Esophagus (tissue), 2 donors: Measurements from ENCODE around the gene ANKRD27. TPM values are rescaled to one million over a fixed set of nuclear protein-coding genes. Genes with fewer than 3 reads are reported as not detected.

ENCODE experiments used
- H3K27ac ChIP-seq, 2 donors: one replicate each; pipeline ENCODE4 v1.5.1; 2013; ENCODE audit warnings: low read depth in 2 of 2, mild to moderate bottlenecking in 2 of 2, inconsistent platforms in 1 of 2, low read length in 1 of 2, moderate library complexity in 1 of 2
- H3K27me3 ChIP-seq, 2 donors: one replicate each; pipeline ENCODE4 v1.6.1; 2013; ENCODE audit warnings: low read length in 2 of 2, control low read depth in 1 of 2, mild to moderate bottlenecking in 1 of 2; ENCODE audit not compliant: insufficient read depth in 2 of 2, control insufficient read depth in 1 of 2
- H3K36me3 ChIP-seq, 2 donors: one replicate each; pipeline ENCODE4 v1.6.1; 2013; ENCODE audit warnings: low read length in 1 of 2; ENCODE audit not compliant: control insufficient read depth in 2 of 2, insufficient read depth in 2 of 2
- H3K4me1 ChIP-seq, 2 donors: one replicate each; pipeline ENCODE4 v1.6.1; 2013; ENCODE audit warnings: low read length in 1 of 2; ENCODE audit not compliant: control insufficient read depth in 2 of 2, insufficient read depth in 2 of 2
- H3K4me3 ChIP-seq, 2 donors: one replicate each; pipeline ENCODE4 v1.5.1; 2013; ENCODE audit warnings: low read length in 2 of 2, mild to moderate bottlenecking in 2 of 2, low read depth in 1 of 2, moderate library complexity in 1 of 2
- H3K9me3 ChIP-seq, 2 donors: one replicate each; pipeline ENCODE4 v1.6.1; 2013; ENCODE audit warnings: mild to moderate bottlenecking in 2 of 2, low read depth in 1 of 2, low read length in 1 of 2, moderate library complexity in 1 of 2; ENCODE audit not compliant: control insufficient read depth in 2 of 2, insufficient read depth in 1 of 2
- WGBS, 2 donors: extraction: QIAGEN DNeasy Blood & Tissue Kit; methylation state at CpG; one replicate each; pipeline ENCODE4 v1.1.7; 2013; 5-methylcytosine and 5-hydroxymethylcytosine counted together
- polyA plus RNA-seq, 2 donors: library from polyadenylated mRNA; stranded (reverse); fragments of 200-250 nt; gene quantifications; one replicate each; pipeline ENCODE4 v1.2.3, GENCODE V29; 2013
- donor health status: healthy with polysubstance abuse.
- donor health status: Bipolar disorder and iron deficiency.

Gene ANKRD27
- polyA plus RNA-seq, 2 donors, result 8.5 to 10.9 TPM

GRCh38 chr19:32676186-32676894 is 1.4 kb upstream of the ANKRD27 start:
- Histone ChIP-seq H3K4me1 (peaks cover 8 to 25% of the 10 kb centered on the region in 2 donors), H3K36me3 (no peaks in the 10 kb centered on the region), H3K27me3 (no peaks in the 10 kb centered on the region), H3K9me3 (no peaks in the 10 kb centered on the region), H3K27ac (peak overlapping the region in 1 of 2 donors; percentile 81), H3K4me3 (peak overlapping the region; percentile 47 to 55)
- 2 to 4% methylated on average over 64 to 93 of the region's 93 CpGs for WGBS, 2 donors

- WGBS, 2 donors, result 1 to 2% methylated on average over 52 to 53 of the region's 53 CpGs
- H3K9me3 ChIP-seq, result no peaks in the 10 kb centered on the region
- peaks cover 8 to 25% of the 10 kb centered on the region in 2 donors for H3K4me1 ChIP-seq
- peak within 1 kb of the TSS; percentile 86 to 90 for H3K27ac ChIP-seq
- no peaks in the 10 kb centered on the region for H3K36me3 ChIP-seq
- peak within 1 kb of the TSS; percentile 66 to 95 for H3K4me3 ChIP-seq
- no peaks in the 10 kb centered on the region for H3K27me3 ChIP-seq
Measured at GRCh38 chr19:32675720-32676185, 773 bp upstream of the ANKRD27 start, which contains the start of gene RGS9BP. TSS of gene RGS9BP (plus strand) at chr19:32675848. CDS start at chr19:32676264, 416 bp downstream.

- Histone ChIP-seq H3K9me3 (no peaks in the 10 kb centered on the region), H3K27me3 (no peaks in the 10 kb centered on the region), H3K27ac (peak overlapping the region; percentile 86 to 90), H3K36me3 (no peaks in the 10 kb centered on the region), H3K4me1 (peaks cover 8 to 25% of the 10 kb centered on the region in 2 donors), H3K4me3 (peak overlapping the region; percentile 66 to 95)
- WGBS, 2 donors, result 1% methylated on average over 46 to 67 of the region's 67 CpGs
Measured at GRCh38 chr19:32674153-32674930, 638 bp downstream of the ANKRD27 start.

GRCh38 chr19:32673573-32673972 is 1.4 kb downstream of the ANKRD27 start:
- H3K27me3 ChIP-seq, result no peaks in the 10 kb centered on the region
- H3K36me3 ChIP-seq, result no peaks in the 10 kb centered on the region
- WGBS, 2 donors, result 78 to 83% methylated on average over 10 of the region's 10 CpGs
- no peak overlapping the region for H3K27ac ChIP-seq
- H3K4me3 ChIP-seq, result peak overlapping the region; percentile 7 to 66
- H3K9me3 ChIP-seq, result no peaks in the 10 kb centered on the region
- H3K4me1 ChIP-seq, result peaks cover 8 to 25% of the 10 kb centered on the region in 2 donors

GRCh38 chr19:32672841-32673240 is 2.1 kb downstream of the ANKRD27 start:
- Histone ChIP-seq H3K4me1 (peaks cover 8 to 25% of the 10 kb centered on the region in 2 donors), H3K4me3 (no peak overlapping the region), H3K9me3 (no peaks in the 10 kb centered on the region), H3K27me3 (no peaks in the 10 kb centered on the region), H3K36me3 (no peaks in the 10 kb centered on the region), H3K27ac (no peak overlapping the region)
- WGBS, 2 donors, result 82 to 91% methylated on average over 3 of the region's 3 CpGs

- H3K27ac ChIP-seq, result no peak overlapping the region
- peaks cover 8 to 22% of the 10 kb centered on the region in 2 donors for H3K4me1 ChIP-seq
- no peaks in the 10 kb centered on the region for H3K27me3 ChIP-seq
- no peak overlapping the region for H3K4me3 ChIP-seq
- no peaks in the 10 kb centered on the region for H3K9me3 ChIP-seq
- peaks cover 0 to under 1% of the 10 kb centered on the region in 2 donors for H3K36me3 ChIP-seq
- 78 to 81% methylated on average over 14 of the region's 14 CpGs for WGBS, 2 donors
Measured at GRCh38 chr19:32671883-32672593, 2.9 kb downstream of the ANKRD27 start.

GRCh38 chr19:32669310-32669709 is 5.7 kb downstream of the ANKRD27 start:
- no peaks in the 10 kb centered on the region for H3K27me3 ChIP-seq
- H3K4me3 ChIP-seq, result no peak overlapping the region
- H3K27ac ChIP-seq, result no peak overlapping the region
- no peaks in the 10 kb centered on the region for H3K9me3 ChIP-seq
- peaks cover 0 to 4% of the 10 kb centered on the region in 2 donors for H3K36me3 ChIP-seq
- peaks cover 8 to 11% of the 10 kb centered on the region in 2 donors for H3K4me1 ChIP-seq
- WGBS, 2 donors, result 86 to 94% methylated on average over 3 of the region's 3 CpGs

GRCh38 chr19:32666084-32666483 is 8.9 kb downstream of the ANKRD27 start:
- no peaks in the 10 kb centered on the region for H3K4me1 ChIP-seq
- H3K9me3 ChIP-seq, result no peaks in the 10 kb centered on the region
- H3K4me3 ChIP-seq, result no peak overlapping the region
- no peaks in the 10 kb centered on the region for H3K27me3 ChIP-seq
- H3K27ac ChIP-seq, result no peak overlapping the region
- peaks cover 0 to 4% of the 10 kb centered on the region in 2 donors for H3K36me3 ChIP-seq
- 90 to 93% methylated on average over 6 of the region's 6 CpGs for WGBS, 2 donors

GRCh38 chr19:32662186-32662585 is 12.8 kb downstream of the ANKRD27 start:
- no peaks in the 10 kb centered on the region for H3K4me1 ChIP-seq
- H3K27me3 ChIP-seq, result no peaks in the 10 kb centered on the region
- H3K4me3 ChIP-seq, result no peak overlapping the region
- H3K27ac ChIP-seq, result no peak overlapping the region
- WGBS, 2 donors, result 52 to 53% methylated on average over 3 of the region's 3 CpGs
- H3K9me3 ChIP-seq, result no peaks in the 10 kb centered on the region
- H3K36me3 ChIP-seq, result peaks cover 9 to 13% of the 10 kb centered on the region in 2 donors
